ENCODE data around the gene MACROH2A1. TPM values are rescaled to one million over a fixed set of nuclear protein-coding genes. Genes with fewer than 3 reads are reported as not detected.

MACROH2A1 gene
- total RNA-seq, 1 experiment from 2014 or later = 83.8 TPM

GRCh38 chr5:135441350-135441831 is 42.4 kb upstream of the MACROH2A1 start:
- DNase-seq (ENCODE audit: low spot score) = no peak
- no peaks in the 10 kb centered on the region for H3K9me3 Mint-ChIP-seq
- H3K4me3 Mint-ChIP-seq = no peak overlapping the region
- TF ChIP-seq USF1 (CRISPR knock-in tag; IDR thresholded peaks at IDR 0.05) = no peak
- TF ChIP-seq CDX4 (CRISPR knock-in tag; IDR thresholded peaks at IDR 0.05; ENCODE audit: borderline replicate concordance) = no peak
- TF ChIP-seq RELA (CRISPR knock-in tag; IDR thresholded peaks at IDR 0.05; ENCODE audit: borderline replicate concordance) = no peak
- TF ChIP-seq MYBL2 (CRISPR knock-in tag; IDR thresholded peaks at IDR 0.05) = no peak
- no peak for TF ChIP-seq SMAD4 (CRISPR knock-in tag; IDR thresholded peaks at IDR 0.05)
- TF ChIP-seq ZNF425 (CRISPR knock-in tag; conservative IDR thresholded peaks at IDR 0.05) = no peak
- no peak for TF ChIP-seq ETV6 (CRISPR knock-in tag; IDR thresholded peaks at IDR 0.05)
- TF ChIP-seq ZNF671 (CRISPR knock-in tag; IDR thresholded peaks at IDR 0.05) = no peak
- POLR2A ChIA-PET = no interaction called here
- ATAC-seq = no peak
- no peak overlapping the region for H3K27ac Mint-ChIP-seq
- no peaks in the 10 kb centered on the region for H3K36me3 Mint-ChIP-seq
- H3K27me3 Mint-ChIP-seq (ENCODE audit: low read depth) = no peaks in the 10 kb centered on the region
- no peaks in the 10 kb centered on the region for H3K4me1 Mint-ChIP-seq
- CTCF ChIA-PET = interaction anchor here (1.1 to 4.8 kb wide), 3 partner anchors 16 to 21 kb away, joined by 5 to 32 read pairs (median 22); no protein-coding TSS in a partner anchor

GRCh38 chr5:135440916-135441315 is 41.9 kb upstream of the MACROH2A1 start:
- CTCF ChIA-PET = interaction anchor here (0.6 to 4.8 kb wide), 5 partner anchors 9 to 25 kb away, joined by 3 to 32 read pairs (median 5); no protein-coding TSS in a partner anchor
- no peaks in the 10 kb centered on the region for H3K4me1 Mint-ChIP-seq
- TF ChIP-seq NFE2L1 (CRISPR knock-in tag; IDR thresholded peaks at IDR 0.05) = no peak
- no peak for TF ChIP-seq NR1H2 (CRISPR knock-in tag; IDR thresholded peaks at IDR 0.05)
- no peak for TF ChIP-seq NFATC4 (CRISPR knock-in tag; IDR thresholded peaks at IDR 0.05)
- TF ChIP-seq ZSCAN18 (CRISPR knock-in tag; IDR thresholded peaks at IDR 0.05) = no peak
- no peak for TF ChIP-seq STAT6 (CRISPR knock-in tag; conservative IDR thresholded peaks at IDR 0.05; ENCODE audit: low read depth)
- no peak for TF ChIP-seq ZNF396 (CRISPR knock-in tag; IDR thresholded peaks at IDR 0.05; ENCODE audit: borderline replicate concordance)
- TF ChIP-seq MYBL2 (CRISPR knock-in tag; IDR thresholded peaks at IDR 0.05) = no peak
- TF ChIP-seq ELF4 (CRISPR knock-in tag; IDR thresholded peaks at IDR 0.05; ENCODE audit: low read depth) = no peak
- no peak for TF ChIP-seq GRHL2 (CRISPR knock-in tag; IDR thresholded peaks at IDR 0.05; ENCODE audit: insufficient replicate concordance, severe bottlenecking)
- TF ChIP-seq HMGXB4 (CRISPR knock-in tag; IDR thresholded peaks at IDR 0.05) = no peak
- TF ChIP-seq TP53 (CRISPR knock-in tag; IDR thresholded peaks at IDR 0.05) = no peak
- TF ChIP-seq ZNF317 (CRISPR knock-in tag; IDR thresholded peaks at IDR 0.05; ENCODE audit: borderline replicate concordance, low read depth) = no peak
- TF ChIP-seq GTF2I (CRISPR knock-in tag; conservative IDR thresholded peaks at IDR 0.05) = no peak
- TF ChIP-seq ZNF281 (CRISPR knock-in tag; IDR thresholded peaks at IDR 0.05) = no peak
- TF ChIP-seq PRRX2 (CRISPR knock-in tag; IDR thresholded peaks at IDR 0.05) = no peak
- TF ChIP-seq ESRRA (CRISPR knock-in tag; IDR thresholded peaks at IDR 0.05; ENCODE audit: borderline replicate concordance) = no peak
- no peaks in the 10 kb centered on the region for H3K9me3 Mint-ChIP-seq
- no peak overlapping the region for H3K27ac Mint-ChIP-seq
- POLR2A ChIA-PET = no interaction called here
- H3K36me3 Mint-ChIP-seq = no peaks in the 10 kb centered on the region
- no peak overlapping the region for H3K4me3 Mint-ChIP-seq
- DNase-seq (ENCODE audit: low spot score) (no peak), ATAC-seq (no peak)
- no peaks in the 10 kb centered on the region for H3K27me3 Mint-ChIP-seq (ENCODE audit: low read depth)
